Measurements from ENCODE around the gene TRAF1.

The TRAF1 gene

GRCh38 chr9:120894321-120895148 is 32.1 kb downstream of the TRAF1 start:
- no peak overlapping the region for H3K4me3 ChIP-seq
- no peaks in the 10 kb centered on the region for H3K36me3 ChIP-seq (ENCODE audit: insufficient read depth, low read length)
- TF ChIP-seq EZH2 (IDR thresholded peaks at IDR 0.05) = no peak
- TF ChIP-seq POLR2AphosphoS5 (IDR thresholded peaks at IDR 0.05; ENCODE audit: borderline replicate concordance, low read depth, low read length) = no peak
- TF ChIP-seq FOXP2 (optimal IDR thresholded peaks at IDR 0.05; ENCODE audit: control extremely low read depth, extremely low read length, insufficient read depth) = no peak
- H3K9me3 ChIP-seq (ENCODE audit: low read depth, low read length) = no peaks in the 10 kb centered on the region
- H3K9ac ChIP-seq (ENCODE audit: insufficient read length) = no peak overlapping the region
- no peak for DNase-seq (ENCODE audit: low read depth, low spot score)
- no peak overlapping the region for H3K27ac ChIP-seq

GRCh38 chr9:120893611-120894307 is 32.8 kb downstream of the TRAF1 start:
- no peak overlapping the region for H3K9ac ChIP-seq (ENCODE audit: insufficient read length)
- H3K4me3 ChIP-seq = no peak overlapping the region
- no peaks in the 10 kb centered on the region for H3K36me3 ChIP-seq (ENCODE audit: insufficient read depth, low read length)
- TF ChIP-seq EZH2 (IDR thresholded peaks at IDR 0.05) (no peak), FOXP2 (optimal IDR thresholded peaks at IDR 0.05; ENCODE audit: control extremely low read depth, extremely low read length, insufficient read depth) (no peak), POLR2AphosphoS5 (IDR thresholded peaks at IDR 0.05; ENCODE audit: borderline replicate concordance, low read depth, low read length) (no peak)
- no peaks in the 10 kb centered on the region for H3K9me3 ChIP-seq (ENCODE audit: low read depth, low read length)
- H3K27ac ChIP-seq = no peak overlapping the region
- DNase-seq (ENCODE audit: low read depth, low spot score) = no peak

GRCh38 chr9:120892748-120893610 is 33.6 kb downstream of the TRAF1 start:
- Histone ChIP-seq H3K9ac (ENCODE audit: insufficient read length) (no peak overlapping the region), H3K27ac (no peak overlapping the region)

GRCh38 chr9:120891884-120892747 is 34.5 kb downstream of the TRAF1 start:
- Histone ChIP-seq H3K36me3 (ENCODE audit: insufficient read depth, low read length) (no peaks in the 10 kb centered on the region), H3K27ac (no peak overlapping the region), H3K9me3 (ENCODE audit: low read depth, low read length) (no peaks in the 10 kb centered on the region), H3K9ac (ENCODE audit: insufficient read length) (no peak overlapping the region), H3K4me3 (no peak overlapping the region)
- DNase-seq (ENCODE audit: low read depth, low spot score) = no peak
- TF ChIP-seq POLR2AphosphoS5 (IDR thresholded peaks at IDR 0.05; ENCODE audit: borderline replicate concordance, low read depth, low read length) = no peak
- TF ChIP-seq EZH2 (IDR thresholded peaks at IDR 0.05) = no peak
- TF ChIP-seq FOXP2 (optimal IDR thresholded peaks at IDR 0.05; ENCODE audit: control extremely low read depth, extremely low read length, insufficient read depth) = no peak

More at GRCh38 chr9:120892748-120893610, 33.6 kb downstream of the TRAF1 start:
- no peak for DNase-seq (ENCODE audit: low read depth, low spot score)
- no peak for TF ChIP-seq EZH2 (IDR thresholded peaks at IDR 0.05)
- no peak for TF ChIP-seq FOXP2 (optimal IDR thresholded peaks at IDR 0.05; ENCODE audit: control extremely low read depth, extremely low read length, insufficient read depth)
- no peak for TF ChIP-seq POLR2AphosphoS5 (IDR thresholded peaks at IDR 0.05; ENCODE audit: borderline replicate concordance, low read depth, low read length)
- Histone ChIP-seq H3K4me3 (no peak overlapping the region), H3K36me3 (ENCODE audit: insufficient read depth, low read length) (no peaks in the 10 kb centered on the region), H3K9me3 (ENCODE audit: low read depth, low read length) (no peaks in the 10 kb centered on the region)

GRCh38 chr9:120891245-120891883 is 35.2 kb downstream of the TRAF1 start:
- Histone ChIP-seq H3K36me3 (ENCODE audit: insufficient read depth, low read length) (no peaks in the 10 kb centered on the region), H3K27ac (no peak overlapping the region), H3K9ac (ENCODE audit: insufficient read length) (no peak overlapping the region), H3K4me3 (no peak overlapping the region), H3K9me3 (ENCODE audit: low read depth, low read length) (no peaks in the 10 kb centered on the region)
- TF ChIP-seq FOXP2 (optimal IDR thresholded peaks at IDR 0.05; ENCODE audit: control extremely low read depth, extremely low read length, insufficient read depth) (no peak), POLR2AphosphoS5 (IDR thresholded peaks at IDR 0.05; ENCODE audit: borderline replicate concordance, low read depth, low read length) (no peak), EZH2 (IDR thresholded peaks at IDR 0.05) (no peak)
- DNase-seq (ENCODE audit: low read depth, low spot score) = no peak

GRCh38 chr9:120890320-120891244 is 36.0 kb downstream of the TRAF1 start:
- Histone ChIP-seq H3K4me3 (no peak overlapping the region), H3K9me3 (ENCODE audit: low read depth, low read length) (no peaks in the 10 kb centered on the region), H3K9ac (ENCODE audit: insufficient read length) (no peak overlapping the region), H3K36me3 (ENCODE audit: insufficient read depth, low read length) (no peaks in the 10 kb centered on the region), H3K27ac (no peak overlapping the region)
- TF ChIP-seq POLR2AphosphoS5 (IDR thresholded peaks at IDR 0.05; ENCODE audit: borderline replicate concordance, low read depth, low read length) (no peak), EZH2 (IDR thresholded peaks at IDR 0.05) (no peak), FOXP2 (optimal IDR thresholded peaks at IDR 0.05; ENCODE audit: control extremely low read depth, extremely low read length, insufficient read depth) (no peak)
- no peak for DNase-seq (ENCODE audit: low read depth, low spot score)
